ENCODE results near the gene TMED5.
"Not testable (repeated sequence)": the region's sequence is repeated elsewhere in the genome, so short reads cannot be mapped to it uniquely, and the experiment has no call there.

TMED5 gene

DNA sequence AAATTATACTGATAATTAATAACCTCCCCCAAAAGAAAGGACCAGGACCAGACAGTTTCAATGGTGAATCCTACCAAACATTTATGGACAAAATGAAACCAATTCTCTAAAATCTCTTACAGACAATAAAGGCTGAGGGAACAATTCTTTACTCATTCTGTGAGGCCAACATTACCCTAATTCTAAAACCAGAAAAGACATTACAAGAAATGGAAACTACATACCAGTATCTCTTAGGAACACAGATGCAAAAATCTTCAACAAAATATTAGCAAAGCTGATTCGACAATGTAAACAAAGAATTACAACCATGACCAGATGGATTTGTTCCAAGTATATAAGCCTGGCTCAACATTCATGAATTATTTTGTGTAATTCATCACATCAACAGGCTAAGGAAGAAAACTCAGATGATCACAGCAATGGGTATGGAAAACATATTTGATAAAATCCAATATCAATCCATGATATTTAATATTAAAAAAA lies 8.6 kb downstream of the TMED5 start:
- peak; percentile 57 for DNase-seq (ENCODE audit: low read depth)

GRCh38 chr1:93170141-93170678 lies 10.0 kb downstream of the TMED5 start:
- DNase-seq (ENCODE audit: low read depth), result not testable (repeated sequence)

DNA sequence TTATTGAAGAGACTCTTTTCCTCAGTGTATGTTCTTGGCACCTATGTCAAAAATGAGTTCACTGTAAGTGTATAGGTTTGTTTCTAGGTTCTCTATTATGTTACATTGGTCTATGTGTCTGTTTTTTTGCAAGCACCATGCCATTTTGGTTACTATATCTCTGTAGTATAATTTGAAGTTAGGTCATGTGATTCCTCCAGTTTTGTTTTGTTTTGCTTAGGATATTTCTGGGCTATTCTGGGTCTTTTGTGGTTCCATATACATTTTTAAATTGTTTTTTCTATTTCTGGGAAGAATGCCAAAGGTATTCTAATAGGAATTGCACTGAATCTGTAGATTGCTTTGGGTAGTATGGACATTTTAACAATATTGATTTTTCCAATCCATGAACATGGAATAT lies 13.2 kb downstream of the TMED5 start:
- DNase-seq (ENCODE audit: low read depth), result no peak

- not testable (repeated sequence) for DNase-seq (ENCODE audit: low read depth)
These were observed 14.3 kb downstream of the TMED5 start for GRCh38 chr1:93165895-93166294.

GRCh38 chr1:93164816-93165215 lies 15.4 kb downstream of the TMED5 start:
- no peak for DNase-seq (ENCODE audit: low read depth)

DNA sequence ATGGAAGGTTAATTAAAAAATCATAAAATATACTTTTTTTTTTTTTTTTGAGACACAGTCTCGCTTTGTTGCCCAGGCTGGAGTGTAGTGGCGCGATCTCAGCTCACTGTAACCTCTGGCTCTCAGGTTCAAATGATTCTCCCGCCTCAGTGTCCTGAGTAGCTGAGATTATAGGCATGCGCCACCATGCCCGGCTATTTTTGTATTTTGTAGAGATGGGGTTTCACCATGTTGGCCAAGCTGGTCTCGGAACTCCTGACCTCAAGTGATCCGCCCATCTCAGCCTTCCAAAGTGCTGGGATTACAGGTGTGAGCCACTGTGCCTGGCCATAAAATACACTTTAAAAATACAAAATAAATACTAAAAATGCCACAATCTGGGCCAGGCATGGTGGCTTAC lies 16.9 kb downstream of the TMED5 start:
- not testable (repeated sequence) for DNase-seq (ENCODE audit: low read depth)

GRCh38 chr1:93159337-93159736 lies 20.9 kb downstream of the TMED5 start:
- no peak for DNase-seq (ENCODE audit: low read depth)

DNA sequence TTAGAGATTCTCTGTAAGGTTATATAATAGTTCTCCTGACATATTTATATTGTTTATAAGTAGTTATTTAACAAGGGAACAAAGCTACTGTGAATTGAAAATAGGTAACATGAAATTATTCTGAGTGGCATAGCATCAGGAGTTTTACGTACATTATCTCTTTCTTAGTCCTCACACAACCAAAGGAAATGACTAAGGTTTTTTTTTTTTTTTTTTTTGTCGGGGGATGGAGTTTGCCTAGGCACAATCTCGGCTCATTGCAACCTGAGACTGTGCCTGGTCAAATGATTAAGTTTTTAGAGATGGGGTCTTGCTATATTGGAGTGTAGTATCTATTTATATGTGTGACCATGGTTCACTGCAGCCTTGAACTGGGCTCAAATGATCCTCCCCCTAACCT lies 24.9 kb downstream of the TMED5 start:
- peak; percentile 14 for DNase-seq (ENCODE audit: low read depth)

- no peak for DNase-seq (ENCODE audit: low read depth)
These were observed 25.3 kb downstream of the TMED5 start for GRCh38 chr1:93154898-93155297.

GRCh38 chr1:93152835-93153234 lies 27.4 kb downstream of the TMED5 start:
- no peak for DNase-seq (ENCODE audit: low read depth)

DNA sequence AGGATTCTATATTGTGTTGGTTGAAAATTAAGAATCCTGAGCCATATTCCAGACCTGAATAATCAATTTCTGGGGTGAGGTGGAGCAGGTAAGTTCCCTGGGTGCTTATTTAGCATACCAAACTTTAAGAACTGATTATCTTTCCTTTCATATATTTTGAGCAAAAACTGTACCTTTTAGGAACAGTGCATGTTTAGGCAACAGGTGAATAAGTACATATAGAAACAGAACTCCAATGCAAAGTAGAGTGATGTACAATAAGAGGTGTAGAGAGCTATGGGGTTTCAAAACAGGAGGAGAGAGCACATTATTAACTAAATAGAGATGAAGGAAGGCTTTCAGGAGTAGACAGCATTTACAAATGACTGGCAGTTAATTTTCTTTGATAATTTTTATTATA lies 28.7 kb downstream of the TMED5 start:
- no peak for DNase-seq (ENCODE audit: low read depth)

DNA sequence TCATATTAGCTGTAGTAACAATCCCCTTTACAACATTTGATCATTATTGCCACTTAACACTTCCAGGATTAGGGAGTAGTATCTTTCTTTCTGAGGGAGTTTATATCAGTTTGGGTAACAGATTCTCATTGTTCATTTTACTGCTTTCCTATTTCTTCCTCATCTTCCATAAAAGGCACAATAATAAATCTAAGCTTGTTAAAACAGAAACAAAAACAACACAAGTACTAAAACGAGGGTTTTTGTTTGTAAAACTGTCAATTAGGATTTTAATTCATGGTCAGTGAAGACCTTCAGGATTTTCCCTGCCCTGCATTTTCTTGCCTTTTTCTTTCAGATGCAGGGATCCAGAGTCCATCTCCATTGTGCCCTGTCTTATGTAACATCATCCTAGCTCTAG lies 29.5 kb downstream of the TMED5 start:
- no peak for DNase-seq (ENCODE audit: low read depth)

GRCh38 chr1:93148001-93148400 lies 32.2 kb downstream of the TMED5 start:
- DNase-seq (ENCODE audit: low read depth), result peak; percentile 80

GRCh38 chr1:93143769-93144168 lies 36.4 kb downstream of the TMED5 start:
- DNase-seq (ENCODE audit: low read depth), result no peak

DNA sequence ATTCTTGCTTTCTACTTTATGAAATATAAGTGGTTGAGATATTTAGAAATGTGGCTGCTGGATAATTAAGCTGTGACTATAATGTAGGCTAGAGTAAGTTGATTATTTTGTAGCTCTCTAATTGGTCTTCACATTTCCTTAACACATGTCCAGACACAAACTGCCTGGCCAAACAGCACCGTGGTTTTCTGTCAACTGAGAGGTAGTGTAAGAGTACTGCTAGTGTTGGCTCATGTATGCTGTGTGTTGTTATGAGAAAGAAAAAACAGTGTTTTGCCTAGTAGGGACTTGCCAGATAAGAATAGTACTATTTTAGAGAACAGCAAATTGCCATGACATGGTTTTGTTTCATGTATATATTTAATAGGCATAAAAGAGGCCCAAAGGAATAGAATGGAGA lies 37.1 kb downstream of the TMED5 start:
- DNase-seq (ENCODE audit: low read depth), result peak; percentile 26

DNA sequence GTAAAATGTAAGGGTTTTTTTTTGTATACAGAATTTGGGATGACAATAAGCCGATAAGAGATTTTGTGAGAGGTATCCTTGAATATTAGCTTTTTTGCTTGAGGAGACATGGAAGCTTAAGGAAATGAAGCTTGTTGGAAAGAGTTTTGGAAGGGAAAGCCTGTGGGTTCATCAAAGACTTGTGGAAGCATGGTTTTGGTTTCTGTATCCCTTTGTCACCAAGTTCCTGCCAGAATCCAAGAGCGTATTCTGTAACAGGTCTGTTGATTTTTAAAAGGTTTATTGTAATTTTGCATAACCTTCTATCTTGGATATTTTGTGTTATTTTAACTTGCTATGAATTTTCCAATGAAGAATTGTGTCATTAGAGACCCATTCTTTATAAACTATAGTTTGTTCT lies 38.1 kb downstream of the TMED5 start:
- DNase-seq (ENCODE audit: low read depth), result no peak

DNA sequence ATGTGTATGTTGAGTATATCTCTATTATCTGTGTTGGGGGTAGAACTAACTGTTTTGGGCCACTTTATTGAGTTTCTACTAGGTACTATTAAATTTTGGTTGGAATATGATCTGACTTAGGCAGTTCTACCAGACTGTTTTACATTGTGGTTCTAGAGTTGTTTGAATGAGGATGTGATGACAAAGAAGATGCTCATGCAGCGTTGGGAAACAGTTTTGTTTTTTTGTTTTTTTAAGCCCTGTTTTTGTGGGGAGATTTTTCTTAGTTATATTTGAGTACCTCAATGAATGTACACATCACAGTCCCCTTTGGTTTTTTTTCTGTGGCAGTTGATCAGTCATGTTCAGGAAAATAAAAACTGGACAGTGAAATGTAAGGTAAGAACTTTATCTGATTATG lies 40.1 kb downstream of the TMED5 start:
- peak; percentile 35 for DNase-seq (ENCODE audit: low read depth)

- peak; percentile 15 for DNase-seq (ENCODE audit: low read depth)
These were observed 42.5 kb downstream of the TMED5 start for GRCh38 chr1:93137604-93138292.

DNA sequence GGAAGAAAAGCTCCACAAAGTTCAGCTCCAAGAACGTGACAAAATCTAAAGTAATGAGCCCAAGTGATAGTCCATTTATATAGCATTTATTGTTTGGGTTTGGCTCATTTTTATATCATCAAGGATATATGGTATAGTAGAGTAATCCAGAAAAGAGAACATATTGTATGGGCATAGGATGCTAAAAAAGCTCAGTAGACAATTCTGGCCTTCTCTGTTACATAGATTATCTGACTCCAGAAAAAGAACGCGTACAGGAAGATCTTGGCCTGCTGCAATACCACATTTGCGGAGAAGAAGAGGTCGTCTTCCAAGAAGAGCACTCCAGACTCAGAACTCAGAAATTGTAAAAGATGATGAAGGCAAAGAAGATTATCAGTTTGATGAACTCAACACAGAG lies 43.8 kb downstream of the TMED5 start:
- DNase-seq (ENCODE audit: low read depth), result no peak

DNA sequence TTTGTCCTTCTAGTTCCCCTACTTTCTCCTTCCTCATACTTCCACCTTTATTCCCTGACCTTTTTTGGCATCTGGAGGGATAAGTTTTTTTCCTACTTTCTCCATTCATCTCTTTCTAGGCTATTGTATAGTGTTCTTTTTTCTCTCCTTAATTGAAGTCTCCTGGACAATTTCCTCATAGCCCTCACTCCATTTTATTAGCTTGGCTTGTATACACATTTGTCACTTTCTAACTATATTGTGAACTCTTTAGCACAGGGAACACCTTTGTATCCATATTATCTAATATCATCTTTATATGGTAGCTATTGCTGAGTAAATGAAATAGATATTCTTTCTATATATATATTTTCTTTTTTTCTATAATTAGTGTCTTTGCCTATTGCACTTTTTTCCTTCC lies 47.6 kb downstream of the TMED5 start:
- no peak for DNase-seq (ENCODE audit: low read depth)

GRCh38 chr1:93129507-93130099 lies 50.6 kb downstream of the TMED5 start:
- no peak for DNase-seq (ENCODE audit: low read depth)

DNA sequence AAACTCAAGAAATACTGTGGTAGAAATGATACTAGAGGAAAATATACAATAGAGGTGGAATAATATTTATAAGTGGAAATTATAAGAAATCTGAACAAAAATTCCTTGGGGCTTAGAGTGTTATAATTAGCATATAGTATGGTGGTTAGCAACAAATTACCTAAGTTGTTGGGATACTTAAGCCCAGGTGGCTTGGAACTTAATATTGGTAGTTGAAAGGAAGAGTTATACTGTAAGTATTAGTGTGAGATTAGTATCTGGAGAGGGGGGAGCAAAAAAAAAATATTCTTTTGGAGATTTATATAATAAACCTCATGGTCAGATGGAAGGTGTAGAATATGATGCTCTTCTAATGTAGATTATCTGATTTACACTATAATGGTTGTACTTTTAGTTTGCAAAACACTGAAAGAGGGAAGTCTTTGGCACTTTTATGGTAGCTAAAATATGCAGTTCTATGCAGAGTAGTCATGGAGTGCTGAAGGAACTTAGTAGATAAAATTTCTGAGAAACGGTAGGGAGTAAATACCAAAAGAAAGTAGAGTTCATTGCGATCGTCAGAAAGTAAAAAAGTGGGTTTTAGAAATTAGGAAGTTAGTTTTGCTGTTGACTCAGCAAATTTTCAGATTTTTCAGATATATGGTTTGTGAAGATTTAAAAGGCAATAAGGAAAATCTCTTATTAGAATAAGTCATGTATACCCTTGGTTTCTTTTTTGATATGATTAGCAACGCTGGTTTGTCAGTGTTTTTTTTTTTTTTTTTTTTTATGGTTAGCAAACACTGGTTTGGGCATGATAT lies 55.5 kb downstream of the TMED5 start:
- no peak for DNase-seq (ENCODE audit: low read depth)
